Keratinocyte (primary cell): ENCODE measurements around the gene RRP12. TPM values are rescaled to one million over a fixed set of nuclear protein-coding genes. Genes with fewer than 3 reads are reported as not detected.
A peak's percentile ranks its signal among the peaks of the same experiment; 100 is the strongest.

ENCODE experiments used
- DNase-seq: peaks from one replicate; pipeline ENCODE4 v3.0.0-alpha.2; 2011; ENCODE audit warnings: low read depth, missing footprints, low spot score
- FAIRE-seq: peaks from 2 replicates; lab custom pipeline; 2011; peaks lifted over from hg19 to GRCh38; lab: Jason Lieb, UNC
- H2AFZ ChIP-seq: 2 replicates; pipeline ENCODE4 v1.6.0; 2012; ENCODE audit warnings: low read length, control low read depth, inconsistent platforms; ENCODE audit not compliant: control insufficient read depth
- H3K27ac ChIP-seq: 2 replicates; pipeline ENCODE4 v1.5.1; 2011; ENCODE audit warnings: low read length; ENCODE audit not compliant: control insufficient read depth, insufficient read depth
- H3K27me3 ChIP-seq: 3 replicates; pipeline ENCODE4 v1.6.0; 2011; ENCODE audit warnings: low read length; ENCODE audit not compliant: control insufficient read depth, insufficient read depth; ENCODE audit errors: extremely low read depth
- H3K36me3 ChIP-seq, 2 experiments: 2 replicates in 1 of 2; 3 replicates in 1 of 2; pipeline ENCODE4 v1.5.1; 2011; ENCODE audit warnings: low read length in 2 of 2, mild to moderate bottlenecking in 1 of 2; ENCODE audit not compliant: control insufficient read depth in 2 of 2, insufficient read depth in 2 of 2; ENCODE audit errors: extremely low read depth in 1 of 2
- H3K4me1 ChIP-seq: 3 replicates; pipeline ENCODE4 v1.5.1; 2011; ENCODE audit warnings: low read length; ENCODE audit not compliant: control insufficient read depth, insufficient read depth; ENCODE audit errors: extremely low read depth
- H3K4me2 ChIP-seq: 3 replicates; pipeline ENCODE4 v1.6.0; 2011; ENCODE audit warnings: low read depth, low read length; ENCODE audit not compliant: control insufficient read depth, insufficient read depth; ENCODE audit errors: extremely low read depth
- H3K4me3 ChIP-seq, 3 experiments: fragments of 200-600 bp in 1 of 3; sonication (generic) in 1 of 3; 2 replicates in 2 of 3; 3 replicates in 1 of 3; pipeline ENCODE4 v1.5.1; 2011 to 2016; ENCODE audit warnings: low read length in 3 of 3, mild to moderate bottlenecking in 3 of 3, control low read depth in 2 of 3, inconsistent platforms in 1 of 3, low read depth in 1 of 3, mixed read lengths in 1 of 3, mixed run types in 1 of 3, moderate library complexity in 1 of 3; ENCODE audit not compliant: control insufficient read depth in 2 of 3, insufficient read depth in 2 of 3; ENCODE audit errors: extremely low read depth in 1 of 3
- H3K79me2 ChIP-seq: 2 replicates; pipeline ENCODE4 v1.6.0; 2012; ENCODE audit warnings: low read length; ENCODE audit not compliant: control insufficient read depth, insufficient read depth
- H3K9ac ChIP-seq: 3 replicates; pipeline ENCODE4 v1.6.0; 2011; ENCODE audit warnings: low read length; ENCODE audit not compliant: control insufficient read depth, insufficient read depth; ENCODE audit errors: extremely low read depth
- H3K9me1 ChIP-seq: 3 replicates; pipeline ENCODE4 v1.6.0; 2011; ENCODE audit warnings: low read length; ENCODE audit not compliant: control insufficient read depth, insufficient read depth; ENCODE audit errors: extremely low read depth
- H3K9me3 ChIP-seq: 2 replicates; pipeline ENCODE4 v1.5.1; 2012; ENCODE audit warnings: low read depth, low read length; ENCODE audit not compliant: control insufficient read depth
- H4K20me1 ChIP-seq: 3 replicates; pipeline ENCODE4 v1.6.0; 2011; ENCODE audit warnings: low read length; ENCODE audit not compliant: control insufficient read depth, insufficient read depth; ENCODE audit errors: extremely low read depth
- EZH2 ChIP-seq: IDR thresholded peaks from one replicate; pipeline ENCODE4 v1.6.1; 2012; ENCODE audit warnings: inconsistent platforms, mild to moderate bottlenecking, low read length, moderate library complexity
- dilution Hi-C: fragments of 300-500 bp; cut with MboI; formaldehyde crosslinking; loops from one replicate; pipeline ENCODE4 v1.7.0; 2020; ENCODE audit warnings: low sequenced_read_pairs; ENCODE audit not compliant: extremely low pct_ligation_motif_present
- polyA plus RNA-seq, 5 experiments: library from polyadenylated mRNA; depleted of rRNA in 3 of 5; stranded (reverse) in 3 of 5; stranded (forward) in 1 of 5; unstranded in 1 of 5; fragments of >200 nt; gene quantifications; 1 replicate in 1 of 5; 2 replicates in 3 of 5; 3 replicates in 1 of 5; pipeline versions ENCODE4 v1.2.1 to v1.2.3, GENCODE V29; 2011 to 2012; ENCODE audit warnings: missing spikeins in 2 of 5, low read depth in 1 of 5, low replicate concordance in 1 of 5
- TF ChIP-seq, protein P1 (sequence below), 3 experiments: IDR thresholded peaks in 1 of 3; conservative IDR thresholded peaks in 1 of 3; optimal IDR thresholded peaks in 1 of 3; 2 replicates in 2 of 3; 3 replicates in 1 of 3; pipeline versions ENCODE3 to v1.5.1; 2011; ENCODE audit warnings: low read length in 3 of 3, mild to moderate bottlenecking in 3 of 3, moderate library complexity in 2 of 3, control low read depth in 1 of 3, inconsistent platforms in 1 of 3; ENCODE audit not compliant: insufficient read depth in 2 of 3; ENCODE audit errors: extremely low read depth in 1 of 3

The RRP12 gene
- polyA plus RNA-seq, 1 donor (not counting 4 experiments of a cell fraction or from before 2014, with no cell fraction given), result 14.8 TPM

GRCh38 chr10:97411406-97411805 lies 10.3 kb upstream of the RRP12 start:
- Histone ChIP-seq H4K20me1 (no peaks in the 10 kb centered on the region), H3K36me3 (no peaks in the 10 kb centered on the region), H3K79me2 (no peaks in the 10 kb centered on the region), H3K9me3 (no peaks in the 10 kb centered on the region), H3K4me3 (no peak overlapping the region), H3K27me3 (no peaks in the 10 kb centered on the region), H3K9ac (no peak overlapping the region), H3K27ac (no peak overlapping the region), H2AFZ (no peak overlapping the region), H3K9me1 (no peaks in the 10 kb centered on the region), H3K4me1 (peaks cover 45% of the 10 kb centered on the region), H3K4me2 (no peak overlapping the region)
- no peak for DNase-seq
- FAIRE-seq, result no peak
- TF ChIP-seq EZH2, result no peak
- TF ChIP-seq, protein P1, sequence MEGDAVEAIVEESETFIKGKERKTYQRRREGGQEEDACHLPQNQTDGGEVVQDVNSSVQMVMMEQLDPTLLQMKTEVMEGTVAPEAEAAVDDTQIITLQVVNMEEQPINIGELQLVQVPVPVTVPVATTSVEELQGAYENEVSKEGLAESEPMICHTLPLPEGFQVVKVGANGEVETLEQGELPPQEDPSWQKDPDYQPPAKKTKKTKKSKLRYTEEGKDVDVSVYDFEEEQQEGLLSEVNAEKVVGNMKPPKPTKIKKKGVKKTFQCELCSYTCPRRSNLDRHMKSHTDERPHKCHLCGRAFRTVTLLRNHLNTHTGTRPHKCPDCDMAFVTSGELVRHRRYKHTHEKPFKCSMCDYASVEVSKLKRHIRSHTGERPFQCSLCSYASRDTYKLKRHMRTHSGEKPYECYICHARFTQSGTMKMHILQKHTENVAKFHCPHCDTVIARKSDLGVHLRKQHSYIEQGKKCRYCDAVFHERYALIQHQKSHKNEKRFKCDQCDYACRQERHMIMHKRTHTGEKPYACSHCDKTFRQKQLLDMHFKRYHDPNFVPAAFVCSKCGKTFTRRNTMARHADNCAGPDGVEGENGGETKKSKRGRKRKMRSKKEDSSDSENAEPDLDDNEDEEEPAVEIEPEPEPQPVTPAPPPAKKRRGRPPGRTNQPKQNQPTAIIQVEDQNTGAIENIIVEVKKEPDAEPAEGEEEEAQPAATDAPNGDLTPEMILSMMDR (optimal IDR thresholded peaks at IDR 0.05 in 1 of 3, IDR thresholded peaks at IDR 0.05 in 1 of 3, conservative IDR thresholded peaks at IDR 0.05 in 1 of 3; ENCODE audit: extremely low read depth in 1 of 3, insufficient read depth in 2 of 3, low read length in 3 of 3), result no peak
- dilution Hi-C loops, result no loop called here

DNA sequence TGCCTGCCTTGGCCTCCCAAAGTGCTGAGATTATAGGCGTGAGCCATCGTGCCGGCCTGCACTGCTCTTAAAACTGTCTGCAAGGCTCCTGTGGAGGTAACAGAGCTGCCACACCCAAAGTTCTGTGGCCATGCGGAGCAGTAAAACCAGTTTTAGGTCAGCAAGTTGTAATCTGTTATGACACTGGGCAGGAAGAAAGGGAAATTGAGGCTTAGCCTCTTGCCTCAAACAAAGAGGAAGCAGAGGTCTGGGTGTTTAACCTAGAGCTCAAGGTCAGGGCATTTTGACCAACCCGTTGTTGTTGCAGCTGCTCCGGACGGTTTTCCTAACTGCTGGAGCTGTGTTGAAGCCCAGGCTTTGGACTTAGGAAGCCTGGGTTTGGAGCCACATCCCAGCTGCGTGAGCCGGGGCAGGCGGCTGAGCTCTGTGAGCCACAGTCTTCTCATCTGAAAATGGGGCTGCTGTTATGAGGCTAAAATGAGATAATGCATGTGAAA lies 7.4 kb upstream of the RRP12 start:
- Histone ChIP-seq H4K20me1 (no peaks in the 10 kb centered on the region), H2AFZ (peak overlapping the region; percentile 32), H3K79me2 (no peaks in the 10 kb centered on the region), H3K9me3 (no peaks in the 10 kb centered on the region), H3K4me2 (no peak overlapping the region), H3K9me1 (no peaks in the 10 kb centered on the region), H3K27me3 (no peaks in the 10 kb centered on the region), H3K9ac (no peak overlapping the region), H3K4me1 (peaks cover 34% of the 10 kb centered on the region), H3K27ac (no peak overlapping the region), H3K36me3 (no peaks in the 10 kb centered on the region), H3K4me3 (no peak overlapping the region)
- no peak for FAIRE-seq
- TF ChIP-seq EZH2, result no peak
- TF ChIP-seq, protein P1 (optimal IDR thresholded peaks at IDR 0.05 in 1 of 3, IDR thresholded peaks at IDR 0.05 in 1 of 3, conservative IDR thresholded peaks at IDR 0.05 in 1 of 3; ENCODE audit: extremely low read depth in 1 of 3, insufficient read depth in 2 of 3, low read length in 3 of 3), result no peak
- dilution Hi-C loops, result no loop called here
- no peak for DNase-seq
